KOPT-K1 (cell line): ENCODE measurements around the gene ZHX3.

ENCODE experiments used
- H3K27ac ChIP-seq: fragments of 200-600 bp; sonication (generic); 2 replicates; pipeline ENCODE4 v1.5.1; 2016; ENCODE audit warnings: antibody characterized with exemption, mild to moderate bottlenecking, low read depth, low read length; ENCODE audit not compliant: poor library complexity, severe bottlenecking
- H3K36me3 ChIP-seq: fragments of 200-600 bp; sonication (generic); 2 replicates; pipeline ENCODE4 v1.5.1; 2017; ENCODE audit warnings: antibody characterized with exemption, mild to moderate bottlenecking, low read length, moderate library complexity; ENCODE audit not compliant: insufficient read depth
- H3K9me3 ChIP-seq: fragments of 200-600 bp; sonication (generic); 2 replicates; pipeline ENCODE4 v1.5.1; 2017; ENCODE audit warnings: antibody characterized with exemption, low read length, mild to moderate bottlenecking; ENCODE audit not compliant: insufficient read depth, poor library complexity, severe bottlenecking

The ZHX3 gene

DNA sequence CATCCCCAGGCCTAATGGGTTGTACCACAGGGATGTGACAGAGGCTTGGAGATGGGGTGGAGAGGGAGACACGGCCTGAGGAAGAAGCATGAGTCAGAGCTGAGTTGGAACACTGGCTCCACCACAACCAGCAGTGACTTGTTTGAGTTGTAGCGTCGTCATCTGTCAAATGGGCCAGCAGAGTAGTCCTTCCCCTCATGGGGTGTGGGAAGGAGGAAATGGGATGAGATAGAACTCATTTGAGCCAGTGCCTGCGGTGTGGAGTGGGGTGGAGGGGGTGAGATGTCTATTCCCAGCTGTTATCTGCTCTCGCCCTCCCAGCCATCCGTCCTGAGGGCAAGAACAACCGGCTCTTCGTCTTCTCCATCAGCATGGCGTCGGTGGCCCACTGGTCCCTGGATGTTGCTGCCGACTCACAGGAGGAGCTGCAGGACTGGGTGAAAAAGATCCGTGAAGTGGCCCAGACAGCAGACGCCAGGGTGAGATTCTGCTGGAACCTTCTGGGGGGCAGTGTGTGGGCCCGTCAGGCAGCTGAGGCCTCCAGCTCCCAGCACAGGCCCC, 147.7 kb downstream of the ZHX3 start:
- Histone ChIP-seq H3K27ac (no peak overlapping the region), H3K36me3 (peaks cover 100% of the 10 kb centered on the region), H3K9me3 (no peaks in the 10 kb centered on the region)

DNA sequence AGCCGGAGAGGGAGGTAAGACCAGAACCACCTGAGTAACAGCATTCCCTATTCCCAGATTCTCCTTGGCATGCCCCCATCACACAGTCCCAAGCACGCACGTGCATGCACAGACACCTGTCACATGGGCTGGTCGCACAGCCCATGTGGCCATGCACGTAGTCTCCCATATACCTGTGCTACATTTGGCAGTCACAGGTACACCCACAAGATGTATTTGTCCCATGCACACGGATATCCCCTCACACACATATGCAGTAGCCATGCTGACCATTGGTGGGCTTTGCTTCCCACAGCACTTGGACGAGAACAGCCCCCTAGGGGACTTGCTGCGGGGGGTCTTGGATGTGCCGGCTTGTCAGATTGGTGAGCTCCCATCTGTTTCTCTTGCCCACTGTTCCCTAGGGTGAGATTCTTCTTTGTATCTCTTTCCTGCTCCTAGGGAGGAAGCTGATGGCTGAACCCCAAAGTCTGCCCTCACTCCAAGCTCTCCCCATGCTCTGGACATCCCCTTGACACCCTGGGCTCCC, 148.3 kb downstream of the ZHX3 start:
- peaks cover 100% of the 10 kb centered on the region for H3K36me3 ChIP-seq
- no peak overlapping the region for H3K27ac ChIP-seq
- H3K9me3 ChIP-seq = no peaks in the 10 kb centered on the region

DNA sequence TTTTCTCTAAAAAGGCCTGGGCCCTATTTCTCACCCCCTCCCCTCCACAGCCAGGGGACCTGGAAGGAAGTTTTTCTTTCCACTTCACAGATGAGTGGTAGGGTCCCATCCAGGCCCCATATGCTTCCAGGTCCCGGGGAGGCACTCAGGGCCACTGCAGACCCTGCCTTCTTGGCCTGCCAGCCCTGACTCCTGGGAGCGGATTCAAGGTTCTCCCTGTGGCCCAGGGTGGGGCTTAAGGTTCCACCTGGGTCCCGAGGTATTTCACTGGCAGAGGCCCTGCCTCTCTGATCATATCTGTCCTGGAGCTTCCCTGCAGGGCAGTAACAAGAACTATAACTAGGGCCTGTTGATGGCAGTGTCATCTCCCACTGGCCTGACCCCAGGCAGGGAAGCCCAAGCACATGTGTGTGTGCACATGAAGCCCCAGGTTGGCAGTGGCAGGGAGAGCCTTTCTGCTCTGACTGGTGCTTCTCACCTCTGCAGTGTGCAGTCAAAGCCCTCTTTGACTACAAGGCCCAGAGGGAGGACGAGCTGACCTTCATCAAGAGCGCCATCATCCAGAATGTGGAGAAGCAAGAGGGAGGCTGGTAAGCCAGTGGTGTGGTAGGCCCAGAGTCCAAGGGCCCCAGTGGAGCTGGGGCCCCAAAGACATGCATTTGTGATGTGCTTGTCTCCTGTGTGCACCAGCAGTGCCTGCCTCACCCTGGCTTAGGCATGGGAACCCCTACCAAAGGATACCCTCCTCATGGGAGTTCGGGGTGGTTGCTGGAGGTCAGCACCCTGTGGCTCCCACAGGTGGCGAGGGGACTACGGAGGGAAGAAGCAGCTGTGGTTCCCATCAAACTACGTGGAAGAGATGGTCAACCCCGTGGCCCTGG, 149.0 kb downstream of the ZHX3 start:
- H3K9me3 ChIP-seq = no peaks in the 10 kb centered on the region
- H3K27ac ChIP-seq = no peak overlapping the region
- H3K36me3 ChIP-seq = peaks cover 100% of the 10 kb centered on the region

DNA sequence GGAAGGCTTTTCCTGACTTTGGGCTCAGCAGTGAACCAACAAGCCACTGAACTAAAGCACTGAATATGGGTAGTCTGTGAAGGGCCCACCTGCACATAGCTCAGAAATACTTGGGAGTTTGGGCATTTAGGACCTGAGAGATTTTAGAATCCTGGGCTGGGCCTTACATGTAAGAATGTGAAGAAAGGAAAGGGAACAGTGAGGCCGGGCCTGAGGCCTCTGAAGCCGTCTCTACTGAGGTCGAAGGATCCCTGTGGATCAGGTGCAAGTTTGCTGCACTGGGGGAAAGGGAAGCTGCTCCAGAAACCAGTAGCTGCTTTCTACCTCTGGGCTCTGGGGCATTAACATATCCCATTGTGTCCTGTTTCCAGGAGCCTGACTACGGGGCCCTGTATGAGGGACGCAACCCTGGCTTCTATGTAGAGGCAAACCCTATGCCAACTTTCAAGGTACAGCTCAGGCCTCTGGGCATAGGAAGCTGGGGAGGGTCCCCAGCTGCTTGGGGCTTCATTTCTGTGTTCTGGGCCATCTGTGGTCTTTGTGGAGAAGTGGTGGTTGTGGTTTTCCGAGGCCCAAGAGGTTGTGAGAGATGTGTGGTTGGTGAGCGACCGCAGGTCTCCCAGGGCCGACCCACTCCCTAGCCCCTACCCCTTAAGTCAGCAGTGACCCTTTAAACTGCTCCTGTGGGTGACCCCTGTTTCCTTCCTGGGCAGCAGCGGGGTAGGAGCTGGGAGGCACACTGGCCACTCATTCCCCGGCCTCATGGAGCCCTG, 149.9 kb downstream of the ZHX3 start:
- Histone ChIP-seq H3K36me3 (peaks cover 100% of the 10 kb centered on the region), H3K27ac (no peak overlapping the region), H3K9me3 (no peaks in the 10 kb centered on the region)

DNA sequence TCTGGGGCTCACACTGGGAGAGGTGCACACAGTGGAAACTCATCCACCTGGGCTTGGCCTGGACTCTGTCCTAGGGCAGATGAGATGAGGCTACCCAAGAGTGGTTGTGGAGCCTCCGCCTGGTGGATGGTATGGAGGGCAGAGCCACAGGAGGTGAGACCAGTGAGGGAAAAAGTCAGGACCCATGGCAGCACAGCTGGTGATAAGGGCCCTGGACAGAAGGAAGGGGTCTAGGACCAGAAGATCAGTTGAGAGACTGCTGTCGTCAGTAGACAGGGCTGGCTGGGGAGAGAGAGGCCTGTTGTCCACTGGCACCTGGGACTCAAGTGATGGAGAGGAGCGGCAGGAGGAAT, 150.4 kb downstream of the ZHX3 start:
- H3K27ac ChIP-seq = no peak overlapping the region
- peaks cover 100% of the 10 kb centered on the region for H3K36me3 ChIP-seq
- no peaks in the 10 kb centered on the region for H3K9me3 ChIP-seq

DNA sequence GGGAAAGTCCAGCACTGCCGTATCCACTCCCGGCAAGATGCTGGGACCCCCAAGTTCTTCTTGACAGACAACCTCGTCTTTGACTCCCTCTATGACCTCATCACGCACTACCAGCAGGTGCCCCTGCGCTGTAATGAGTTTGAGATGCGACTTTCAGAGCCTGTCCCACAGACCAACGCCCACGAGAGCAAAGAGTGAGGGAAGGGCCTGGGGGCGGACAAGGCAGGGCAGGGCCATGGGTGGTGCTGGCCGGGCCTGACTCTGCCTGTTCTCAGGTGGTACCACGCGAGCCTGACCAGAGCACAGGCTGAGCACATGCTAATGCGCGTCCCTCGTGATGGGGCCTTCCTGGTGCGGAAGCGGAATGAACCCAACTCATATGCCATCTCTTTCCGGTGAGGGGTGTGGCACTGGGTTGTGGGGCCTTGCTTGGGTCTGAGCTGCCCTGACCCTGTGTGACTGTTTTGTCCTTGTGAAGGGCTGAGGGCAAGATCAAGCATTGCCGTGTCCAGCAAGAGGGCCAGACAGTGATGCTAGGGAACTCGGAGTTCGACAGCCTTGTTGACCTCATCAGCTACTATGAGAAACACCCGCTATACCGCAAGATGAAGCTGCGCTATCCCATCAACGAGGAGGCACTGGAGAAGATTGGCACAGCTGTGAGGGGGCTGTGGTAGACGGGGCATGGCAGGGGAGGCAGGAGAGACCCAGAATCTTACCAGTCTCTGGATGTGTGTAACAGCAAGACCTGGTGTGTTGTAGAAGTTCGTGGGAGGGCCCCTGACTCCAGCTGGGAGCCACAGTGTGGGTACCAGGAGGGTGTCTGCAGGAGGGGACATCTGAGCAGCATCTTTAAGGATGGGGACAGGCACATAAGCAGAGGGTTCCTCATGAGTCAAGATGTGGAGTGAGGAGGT, 151.1 kb downstream of the ZHX3 start:
- Histone ChIP-seq H3K36me3 (peaks cover 100% of the 10 kb centered on the region), H3K9me3 (no peaks in the 10 kb centered on the region), H3K27ac (no peak overlapping the region)

DNA sequence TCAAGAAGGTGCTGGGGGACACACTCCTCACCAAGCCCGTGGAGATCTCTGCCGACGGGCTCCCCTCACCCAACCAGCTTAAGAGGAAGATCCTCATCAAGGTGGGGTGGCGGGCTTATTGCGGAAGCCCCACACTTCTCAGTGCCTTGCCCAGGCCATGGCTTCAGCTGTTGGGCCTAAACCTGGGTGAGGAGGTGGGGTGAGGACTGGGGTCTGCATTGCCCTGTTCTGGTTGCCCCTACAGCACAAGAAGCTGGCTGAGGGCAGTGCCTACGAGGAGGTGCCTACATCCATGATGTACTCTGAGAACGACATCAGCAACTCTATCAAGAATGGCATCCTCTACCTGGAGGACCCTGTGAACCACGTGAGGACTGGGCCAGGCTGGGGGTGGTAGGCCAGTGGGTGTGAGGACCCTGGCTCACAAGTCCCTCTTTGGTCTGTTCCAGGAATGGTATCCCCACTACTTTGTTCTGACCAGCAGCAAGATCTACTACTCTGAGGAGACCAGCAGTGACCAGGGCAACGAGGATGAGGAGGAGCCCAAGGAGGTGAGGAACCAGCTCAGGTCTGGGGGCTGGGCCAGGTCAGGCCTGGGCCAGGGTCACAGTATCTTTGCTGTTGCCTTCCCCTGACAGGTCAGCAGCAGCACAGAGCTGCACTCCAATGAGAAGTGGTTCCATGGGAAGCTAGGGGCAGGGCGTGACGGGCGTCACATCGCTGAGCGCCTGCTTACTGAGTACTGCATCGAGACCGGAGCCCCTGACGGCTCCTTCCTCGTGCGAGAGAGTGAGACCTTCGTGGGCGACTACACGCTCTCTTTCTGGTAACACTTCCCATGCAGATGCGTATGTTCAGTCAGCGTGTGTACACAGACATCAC, 152.3 kb downstream of the ZHX3 start:
- peaks cover 100% of the 10 kb centered on the region for H3K36me3 ChIP-seq
- H3K9me3 ChIP-seq = no peaks in the 10 kb centered on the region
- no peak overlapping the region for H3K27ac ChIP-seq

DNA sequence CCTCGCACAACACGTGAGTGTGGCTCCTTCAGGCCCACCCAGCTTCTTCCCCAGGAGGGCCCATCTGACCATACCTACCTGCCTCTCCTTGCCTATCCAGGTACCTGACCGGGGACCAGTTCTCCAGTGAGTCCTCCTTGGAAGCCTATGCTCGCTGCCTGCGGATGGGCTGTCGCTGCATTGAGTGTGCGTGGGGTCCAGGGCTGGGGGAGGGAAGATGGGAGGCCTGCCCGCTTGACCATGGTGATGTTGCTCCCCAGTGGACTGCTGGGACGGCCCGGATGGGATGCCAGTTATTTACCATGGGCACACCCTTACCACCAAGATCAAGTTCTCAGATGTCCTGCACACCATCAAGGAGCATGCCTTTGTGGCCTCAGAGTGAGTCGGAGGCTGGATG, 153.7 kb downstream of the ZHX3 start:
- H3K27ac ChIP-seq = no peak overlapping the region
- peaks cover 100% of the 10 kb centered on the region for H3K36me3 ChIP-seq
- H3K9me3 ChIP-seq = no peaks in the 10 kb centered on the region

DNA sequence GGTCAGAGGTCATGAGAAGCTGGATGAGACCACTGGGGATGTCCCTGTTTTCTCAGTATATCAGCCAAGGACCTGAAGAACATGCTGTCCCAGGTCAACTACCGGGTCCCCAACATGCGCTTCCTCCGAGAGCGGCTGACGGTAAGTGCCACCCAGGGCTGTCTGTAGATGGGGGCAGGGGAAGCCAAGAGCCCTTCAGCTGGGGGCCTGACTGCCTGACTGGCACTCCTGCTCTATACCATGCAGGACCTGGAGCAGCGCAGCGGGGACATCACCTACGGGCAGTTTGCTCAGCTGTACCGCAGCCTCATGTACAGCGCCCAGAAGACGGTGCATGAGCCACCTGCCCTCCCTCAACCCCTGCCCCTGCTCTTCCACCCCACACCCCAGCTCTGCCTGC, 155.1 kb downstream of the ZHX3 start:
- H3K27ac ChIP-seq = no peak overlapping the region
- H3K36me3 ChIP-seq = peaks cover 89% of the 10 kb centered on the region

DNA sequence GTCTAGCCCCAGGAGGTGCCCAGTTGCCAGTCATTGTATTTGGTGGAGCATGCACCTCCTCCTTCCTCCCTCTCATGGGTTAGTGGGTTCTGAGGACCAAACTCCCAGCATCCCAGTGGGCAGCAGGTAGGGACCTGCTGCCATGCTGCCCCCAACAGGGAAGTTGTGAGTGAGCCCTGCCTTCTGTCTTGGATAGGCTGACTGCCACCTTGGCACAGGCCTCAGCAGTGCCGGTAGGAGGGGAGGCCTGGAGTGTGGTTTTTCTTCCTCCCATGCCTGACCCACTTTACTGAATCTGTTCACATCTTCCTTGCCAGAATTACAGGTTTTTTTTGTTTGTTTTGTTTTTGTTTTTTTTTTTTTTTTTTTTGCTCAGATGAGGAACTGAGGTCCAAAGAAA, 155.6 kb downstream of the ZHX3 start:
- Histone ChIP-seq H3K36me3 (peaks cover 84% of the 10 kb centered on the region), H3K9me3 (no peaks in the 10 kb centered on the region), H3K27ac (no peak overlapping the region)

More for the DNA sequence above, 155.1 kb downstream of the ZHX3 start:
- H3K9me3 ChIP-seq = no peaks in the 10 kb centered on the region

DNA sequence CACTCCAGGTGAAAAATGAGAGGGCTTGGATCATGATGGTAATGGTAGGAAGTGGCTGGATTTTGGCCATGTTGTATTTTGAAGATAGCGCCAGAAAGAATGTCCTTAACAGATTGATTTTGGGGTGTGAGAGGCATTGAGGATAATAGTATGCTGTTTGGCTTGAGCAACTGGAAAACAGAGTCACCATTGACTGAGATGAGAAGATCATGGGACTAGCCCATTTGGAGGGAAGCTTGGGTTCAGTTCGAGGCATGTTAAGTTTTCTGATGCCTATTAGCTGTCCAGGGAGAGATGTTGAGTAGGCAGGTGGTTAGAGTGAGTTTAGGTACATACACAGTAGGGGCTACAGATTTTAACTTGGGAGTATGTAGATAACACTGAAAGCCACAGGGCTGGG, 156.8 kb downstream of the ZHX3 start:
- no peak overlapping the region for H3K27ac ChIP-seq
- peaks cover 75% of the 10 kb centered on the region for H3K36me3 ChIP-seq
- H3K9me3 ChIP-seq = no peaks in the 10 kb centered on the region

DNA sequence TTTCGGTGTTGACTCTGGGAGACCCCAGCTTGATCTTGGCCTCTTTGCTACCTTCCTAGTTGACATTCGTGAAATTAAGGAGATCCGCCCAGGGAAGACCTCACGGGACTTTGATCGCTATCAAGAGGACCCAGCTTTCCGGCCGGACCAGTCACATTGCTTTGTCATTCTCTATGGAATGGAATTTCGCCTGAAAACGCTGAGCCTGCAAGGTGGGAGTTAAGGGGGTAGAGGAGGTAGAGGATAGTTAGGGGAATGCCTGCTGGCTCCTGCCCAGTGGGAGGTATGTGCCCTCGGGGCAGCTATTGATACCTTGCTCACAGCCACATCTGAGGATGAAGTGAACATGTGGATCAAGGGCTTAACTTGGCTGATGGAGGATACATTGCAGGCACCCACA, 158.0 kb downstream of the ZHX3 start:
- peaks cover 70% of the 10 kb centered on the region for H3K36me3 ChIP-seq
- H3K9me3 ChIP-seq = no peaks in the 10 kb centered on the region
- H3K27ac ChIP-seq = peak overlapping the region; percentile 69

DNA sequence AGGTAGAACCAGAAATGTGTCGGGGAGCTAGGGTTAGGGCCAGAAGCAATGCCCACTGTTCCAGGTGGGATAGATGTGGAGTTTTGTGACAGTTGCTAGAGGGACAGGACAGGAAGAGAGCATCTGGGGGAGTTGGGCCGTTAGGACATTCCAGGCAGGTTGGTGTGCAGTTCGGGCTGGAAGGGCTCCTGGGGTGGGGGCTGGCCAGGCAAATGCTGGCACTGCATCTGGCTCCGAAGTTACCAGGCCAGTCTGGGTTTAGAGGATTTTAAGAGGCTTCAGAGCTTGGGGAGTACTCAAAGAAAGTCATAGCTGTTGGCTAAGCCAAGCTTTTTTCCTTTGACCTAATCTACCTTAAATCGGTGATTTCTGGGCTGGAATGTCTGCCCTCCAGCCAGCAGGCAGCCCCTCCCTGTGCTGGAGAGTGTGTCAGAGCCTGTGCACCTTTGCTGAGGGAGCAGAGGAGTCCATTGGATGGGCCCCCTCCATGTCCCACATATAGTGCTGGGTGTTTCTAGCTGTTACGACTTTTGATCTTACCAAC, 159.4 kb downstream of the ZHX3 start:
- peaks cover 56% of the 10 kb centered on the region for H3K36me3 ChIP-seq
- peak overlapping the region; percentile 69 for H3K27ac ChIP-seq
- no peaks in the 10 kb centered on the region for H3K9me3 ChIP-seq
